ENCODE data around the gene TSPEAR. TPM values are rescaled to one million over a fixed set of nuclear protein-coding genes. Genes with fewer than 3 reads are reported as not detected.
A peak's percentile ranks its signal among the peaks of the same experiment; 100 is the strongest.

TSPEAR gene
- total RNA-seq, 1 experiment from 2014 or later, result not detected

DNA sequence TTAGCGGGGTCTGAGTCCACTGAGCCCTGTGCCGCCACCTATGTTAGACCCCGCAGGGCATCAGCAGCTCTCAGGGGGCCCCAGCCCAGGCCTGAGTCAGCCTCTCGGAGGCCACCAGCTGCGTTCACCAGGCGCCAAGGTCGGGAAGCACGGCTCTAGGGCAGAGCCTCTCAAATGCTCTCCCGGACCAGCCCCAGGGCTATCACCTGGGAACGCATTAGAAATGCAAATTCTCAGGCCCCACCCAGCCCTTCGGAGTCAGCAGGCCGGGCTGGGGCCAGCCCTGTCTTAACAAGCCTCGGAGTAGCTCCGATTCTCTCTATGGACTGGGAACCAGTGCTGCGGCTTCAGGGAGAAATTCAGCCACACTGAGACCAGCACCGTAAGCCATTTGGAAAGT, 37.2 kb upstream of the TSPEAR start:
- Mint-ChIP-seq H3K27me3 (ENCODE audit: insufficient read depth, unreplicated experiment) (no peaks in the 10 kb centered on the region), H3K9me3 (ENCODE audit: unreplicated experiment) (no peaks in the 10 kb centered on the region), H3K4me1 (ENCODE audit: insufficient read depth, unreplicated experiment) (peaks cover 10% of the 10 kb centered on the region), H3K36me3 (ENCODE audit: insufficient read depth, unreplicated experiment) (no peaks in the 10 kb centered on the region), H3K4me3 (ENCODE audit: unreplicated experiment) (no peak overlapping the region), H3K27ac (ENCODE audit: low read depth, unreplicated experiment) (no peak overlapping the region)
- TF ChIP-seq CTCF (IDR thresholded peaks at IDR 0.05; ENCODE audit: unreplicated experiment), result no peak
- ChIA-PET CTCF (interaction anchor here (1.4 kb wide), 1 partner anchor 8 kb away, joined by 5 read pairs; no protein-coding TSS in a partner anchor), POLR2A (interaction anchor here (1.0 kb wide), 1 partner anchor 26 kb away, joined by 3 read pairs; no protein-coding TSS in a partner anchor)
- no peak for DNase-seq (ENCODE audit: unreplicated experiment)
- BruUV-seq (replicated peaks), result no TSS peak
- intact Hi-C loops (cut with micrococcal nuclease), result no loop called here

DNA sequence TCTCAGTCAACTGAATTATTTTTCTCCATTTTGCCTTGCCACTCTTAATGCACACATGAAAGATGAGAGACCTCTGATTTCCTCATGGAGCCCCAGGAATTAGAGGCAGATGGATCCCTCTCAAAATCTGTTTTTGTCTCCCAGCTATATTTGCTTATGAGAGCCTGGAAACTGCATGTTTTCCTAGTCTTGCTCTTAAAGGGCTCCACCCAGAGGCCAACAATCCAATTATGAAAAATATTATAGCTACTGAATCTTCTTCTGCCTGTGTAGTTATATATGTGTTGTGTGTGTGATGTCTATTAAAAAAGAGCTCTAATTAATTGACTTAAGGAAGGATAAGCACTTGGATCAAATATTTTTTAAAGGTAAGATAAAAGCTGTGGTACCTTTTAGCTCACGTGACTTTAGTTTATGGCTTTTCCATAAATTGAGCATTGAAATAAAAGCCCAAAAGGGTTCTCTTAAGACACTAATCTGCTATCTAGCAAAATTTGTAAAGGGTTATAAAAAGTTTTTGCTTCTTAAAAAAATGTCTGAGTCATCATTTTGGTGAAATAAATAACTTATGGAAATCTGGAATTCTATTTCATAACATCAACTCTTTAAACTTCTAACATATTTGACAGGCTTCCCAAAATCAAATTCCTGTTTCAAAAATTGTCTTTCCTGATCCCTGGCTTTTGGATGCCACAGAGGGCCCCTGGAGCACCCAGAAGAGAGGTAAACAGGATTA, 31.2 kb upstream of the TSPEAR start:
- Mint-ChIP-seq H3K27ac (ENCODE audit: low read depth, unreplicated experiment) (no peak overlapping the region), H3K4me1 (ENCODE audit: insufficient read depth, unreplicated experiment) (no peaks in the 10 kb centered on the region), H3K9me3 (ENCODE audit: unreplicated experiment) (no peaks in the 10 kb centered on the region), H3K27me3 (ENCODE audit: insufficient read depth, unreplicated experiment) (no peaks in the 10 kb centered on the region), H3K4me3 (ENCODE audit: unreplicated experiment) (no peak overlapping the region), H3K36me3 (ENCODE audit: insufficient read depth, unreplicated experiment) (no peaks in the 10 kb centered on the region)
- POLR2A ChIA-PET, result interaction anchor here (1.2 kb wide), 1 partner anchor 11 kb away, joined by 3 read pairs; no protein-coding TSS in a partner anchor
- intact Hi-C loops (cut with micrococcal nuclease), result loop anchor here (1.0 to 2.0 kb wide), 2 partner anchors 124 to 232 kb away; no protein-coding TSS in a partner anchor
- peak; percentile 41 for TF ChIP-seq CTCF (IDR thresholded peaks at IDR 0.05; ENCODE audit: unreplicated experiment)
- DNase-seq (ENCODE audit: unreplicated experiment), result peak; percentile 43
- CTCF ChIA-PET, result interaction anchor here (0.6 to 5.1 kb wide), 37 partner anchors 9 to 439 kb away, joined by 3 to 60 read pairs (median 4); partner anchors contain the start of genes KRTAP10-2 and TSPEAR
- BruUV-seq (replicated peaks), result no TSS peak

GRCh38 chr21:44741921-44742320, 30.5 kb upstream of the TSPEAR start:
- no peaks in the 10 kb centered on the region for H3K9me3 Mint-ChIP-seq (ENCODE audit: unreplicated experiment)
- BruUV-seq (replicated peaks), result no TSS peak
- H3K27me3 Mint-ChIP-seq (ENCODE audit: insufficient read depth, unreplicated experiment), result no peaks in the 10 kb centered on the region
- H3K36me3 Mint-ChIP-seq (ENCODE audit: insufficient read depth, unreplicated experiment), result no peaks in the 10 kb centered on the region
- H3K4me1 Mint-ChIP-seq (ENCODE audit: insufficient read depth, unreplicated experiment), result no peaks in the 10 kb centered on the region
- no peak overlapping the region for H3K4me3 Mint-ChIP-seq (ENCODE audit: unreplicated experiment)
- no peak for DNase-seq (ENCODE audit: unreplicated experiment)
- ChIA-PET POLR2A (interaction anchor here (1.2 kb wide), 1 partner anchor 12 kb away, joined by 3 read pairs; no protein-coding TSS in a partner anchor), CTCF (interaction anchor here (0.7 to 5.1 kb wide), 23 partner anchors 8 to 259 kb away, joined by 3 to 60 read pairs (median 4); partner anchors contain the start of genes KRTAP10-2 and TSPEAR)
- no peak for TF ChIP-seq CTCF (IDR thresholded peaks at IDR 0.05; ENCODE audit: unreplicated experiment)
- intact Hi-C loops (cut with micrococcal nuclease), result loop anchor here (1.0 to 2.0 kb wide), 2 partner anchors 123 to 232 kb away; no protein-coding TSS in a partner anchor
- no peak overlapping the region for H3K27ac Mint-ChIP-seq (ENCODE audit: low read depth, unreplicated experiment)

GRCh38 chr21:44740742-44741141, 29.4 kb upstream of the TSPEAR start:
- peaks cover 7% of the 10 kb centered on the region for H3K4me1 Mint-ChIP-seq (ENCODE audit: insufficient read depth, unreplicated experiment)
- no peak for TF ChIP-seq CTCF (IDR thresholded peaks at IDR 0.05; ENCODE audit: unreplicated experiment)
- ChIA-PET CTCF (interaction anchor here (0.6 to 5.1 kb wide), 6 partner anchors 9 to 799 kb away, joined by 3 to 60 read pairs (median 5); no protein-coding TSS in a partner anchor), POLR2A (no interaction called here)
- DNase-seq (ENCODE audit: unreplicated experiment), result no peak
- H3K4me3 Mint-ChIP-seq (ENCODE audit: unreplicated experiment), result no peak overlapping the region
- no TSS peak for BruUV-seq (replicated peaks)
- intact Hi-C loops (cut with micrococcal nuclease), result no loop called here
- H3K27ac Mint-ChIP-seq (ENCODE audit: low read depth, unreplicated experiment), result no peak overlapping the region
- no peaks in the 10 kb centered on the region for H3K27me3 Mint-ChIP-seq (ENCODE audit: insufficient read depth, unreplicated experiment)
- no peaks in the 10 kb centered on the region for H3K36me3 Mint-ChIP-seq (ENCODE audit: insufficient read depth, unreplicated experiment)
- H3K9me3 Mint-ChIP-seq (ENCODE audit: unreplicated experiment), result no peaks in the 10 kb centered on the region
